Right kidney (tissue), 9 donors: Measurements from ENCODE around the gene APPBP2.
"Not testable (repeated sequence)": the region's sequence is repeated elsewhere in the genome, so short reads cannot be mapped to it uniquely, and the experiment has no call there.

ENCODE experiments used
- DNase-seq: peaks from one replicate; pipeline ENCODE4 v3.0.0-alpha.2; 2016
- long read RNA-seq, 8 donors: transcript quantifications; one replicate each; lab custom pipeline, GENCODE V29; 2026

The APPBP2 gene
- long read RNA-seq, donor 1, full-length matches to known transcripts = 5 of 5 reads
- long read RNA-seq, donor 1, partial matches to known transcripts = 0 of 5 reads
- long read RNA-seq, donor 1, other reads (novel, unspliced or antisense) = 0 of 5 reads
- long read RNA-seq, donor 2, full-length matches to known transcripts = 6 of 6 reads
- long read RNA-seq, donor 2, partial matches to known transcripts = 0 of 6 reads
- long read RNA-seq, donor 2, other reads (novel, unspliced or antisense) = 0 of 6 reads
- long read RNA-seq, donor 3, full-length matches to known transcripts = 8 of 8 reads
- long read RNA-seq, donor 3, partial matches to known transcripts = 0 of 8 reads
- long read RNA-seq, donor 3, other reads (novel, unspliced or antisense) = 0 of 8 reads
- long read RNA-seq, donor 4, full-length matches to known transcripts = 10 of 10 reads
- long read RNA-seq, donor 4, partial matches to known transcripts = 0 of 10 reads
- long read RNA-seq, donor 4, other reads (novel, unspliced or antisense) = 0 of 10 reads
- long read RNA-seq, donor 5, full-length matches to known transcripts = 6 of 6 reads
- long read RNA-seq, donor 5, partial matches to known transcripts = 0 of 6 reads
- long read RNA-seq, donor 5, other reads (novel, unspliced or antisense) = 0 of 6 reads
- long read RNA-seq, donor 6, full-length matches to known transcripts = 11 of 11 reads
- long read RNA-seq, donor 6, partial matches to known transcripts = 0 of 11 reads
- long read RNA-seq, donor 6, other reads (novel, unspliced or antisense) = 0 of 11 reads
- long read RNA-seq, donor 7 = 0 reads
- long read RNA-seq, donor 8, full-length matches to known transcripts = 4 of 4 reads
- long read RNA-seq, donor 8, partial matches to known transcripts = 0 of 4 reads
- long read RNA-seq, donor 8, other reads (novel, unspliced or antisense) = 0 of 4 reads

DNA sequence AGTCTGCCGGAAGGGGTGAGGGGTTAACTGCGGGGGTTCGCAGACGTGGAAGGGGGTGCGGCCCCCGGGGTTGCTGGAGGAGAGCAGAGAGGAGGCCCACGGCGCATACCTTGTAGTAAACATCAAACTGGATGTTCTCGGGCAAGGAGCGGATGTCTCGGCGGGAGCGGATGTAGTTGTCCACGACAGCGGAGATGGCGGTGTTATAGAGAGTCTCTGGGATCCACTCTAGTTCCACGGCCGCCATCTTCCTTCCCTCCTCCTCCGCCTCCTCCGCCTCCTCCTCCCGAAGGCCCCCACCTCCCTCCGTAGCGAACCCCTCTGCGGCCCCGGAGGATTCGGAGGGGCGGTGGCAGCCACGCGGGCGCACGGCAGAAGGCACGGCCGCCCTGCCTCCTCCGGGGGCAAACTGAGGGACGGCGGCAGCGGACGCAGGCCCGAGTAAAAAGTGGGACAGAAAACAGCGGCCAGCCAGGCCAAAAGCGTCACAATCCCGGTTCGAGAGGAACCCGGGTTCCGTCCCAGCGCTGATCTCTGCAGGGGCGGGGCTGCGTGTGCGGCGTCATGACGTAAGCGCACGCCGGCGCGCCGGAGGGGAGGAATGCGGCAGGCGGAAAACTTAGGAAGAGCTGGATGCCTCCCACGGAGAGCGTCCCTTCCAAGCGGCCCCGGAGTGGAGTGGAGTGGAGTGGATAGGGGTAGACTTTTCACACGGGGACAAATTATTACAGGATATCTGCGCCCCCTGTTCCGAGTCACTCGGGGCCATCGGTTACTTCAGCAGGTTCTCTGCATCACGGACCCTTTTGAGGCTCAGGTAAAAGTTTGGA lies at the start of gene APPBP2:
Gene APPBP2 (minus strand): TSS at position 558 of the 830 bp plus-strand sequence. CDS start 311 bp downstream, at position 247.
- peak; percentile 100 for DNase-seq

- no peak for DNase-seq
Measured at GRCh38 chr17:60573236-60574051, 47.4 kb upstream of the APPBP2 start.

- no peak for DNase-seq
Measured at GRCh38 chr17:60565233-60565632, 39.2 kb upstream of the APPBP2 start.

GRCh38 chr17:60563743-60564142 lies 37.7 kb upstream of the APPBP2 start:
- DNase-seq = no peak

GRCh38 chr17:60562421-60562820 lies 36.4 kb upstream of the APPBP2 start:
- DNase-seq = no peak

- DNase-seq = no peak
Measured at GRCh38 chr17:60560860-60561257, 34.8 kb upstream of the APPBP2 start.

GRCh38 chr17:60559995-60560859 lies 34.2 kb upstream of the APPBP2 start:
- no peak for DNase-seq

DNA sequence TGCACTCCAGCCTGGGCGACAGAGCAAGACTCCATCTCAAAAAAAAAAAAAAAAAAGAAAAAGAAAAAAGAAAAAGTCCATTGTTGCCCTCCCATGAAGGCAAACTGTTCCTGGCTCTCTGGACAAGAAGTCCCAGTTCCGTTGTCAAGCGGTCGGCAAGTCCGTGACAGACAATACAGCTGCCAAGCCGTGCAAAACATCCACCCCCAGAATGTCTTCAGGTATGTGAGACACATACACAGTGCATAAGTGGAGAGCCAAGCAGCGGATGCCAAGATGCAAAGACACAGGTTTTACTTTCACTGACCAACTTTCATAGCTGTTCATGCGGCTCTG lies 33.6 kb upstream of the APPBP2 start:
- DNase-seq = no peak

- no peak for DNase-seq
Measured at GRCh38 chr17:60557805-60558204, 31.8 kb upstream of the APPBP2 start.

- no peak for DNase-seq
Measured at GRCh38 chr17:60555786-60556185, 29.7 kb upstream of the APPBP2 start.

GRCh38 chr17:60554377-60554788 lies 28.3 kb upstream of the APPBP2 start:
- DNase-seq = no peak

- not testable (repeated sequence) for DNase-seq
Measured at GRCh38 chr17:60552255-60552654, 26.2 kb upstream of the APPBP2 start.

DNA sequence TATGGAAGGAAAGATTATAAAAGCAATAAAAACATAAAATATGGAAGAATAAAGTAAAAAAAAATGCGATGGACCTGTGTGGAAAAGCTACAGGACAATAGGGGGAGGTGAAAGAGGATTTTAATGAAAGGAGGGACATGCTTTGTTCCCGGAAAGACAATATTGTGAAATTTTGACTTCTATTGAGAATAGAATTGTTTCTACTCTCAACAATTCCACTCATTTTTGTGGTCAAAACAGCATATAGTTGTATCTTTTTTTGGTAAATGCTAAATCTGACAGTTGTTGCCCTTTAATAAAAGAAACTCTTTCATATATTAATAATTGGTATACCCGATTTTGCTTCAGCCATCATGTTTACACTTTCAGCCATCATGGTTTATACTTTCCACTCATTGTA lies 22.9 kb upstream of the APPBP2 start:
- DNase-seq = no peak

- DNase-seq = no peak
Measured at GRCh38 chr17:60545465-60546191, 19.6 kb upstream of the APPBP2 start.

- DNase-seq = no peak
Measured at GRCh38 chr17:60542071-60542470, 16.0 kb upstream of the APPBP2 start.

DNA sequence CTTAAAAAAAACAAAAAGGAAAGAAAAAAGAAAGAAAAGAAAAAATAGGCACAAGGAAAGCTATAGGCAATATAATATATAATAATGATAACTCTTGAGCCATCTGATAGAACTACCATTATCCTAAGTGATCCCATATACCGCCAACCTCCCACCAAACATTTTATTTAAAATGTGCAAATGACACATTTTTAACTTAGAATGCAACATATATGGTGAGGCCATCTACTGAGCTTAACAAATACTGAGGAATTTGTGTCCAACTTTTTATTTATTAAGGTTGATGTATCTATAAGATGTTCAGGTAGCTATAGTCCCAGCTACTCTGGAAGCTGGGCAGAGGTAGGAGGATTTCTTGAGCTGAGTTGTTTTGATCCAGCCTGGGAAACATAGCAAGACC lies 14.4 kb upstream of the APPBP2 start:
- no peak for DNase-seq

DNA sequence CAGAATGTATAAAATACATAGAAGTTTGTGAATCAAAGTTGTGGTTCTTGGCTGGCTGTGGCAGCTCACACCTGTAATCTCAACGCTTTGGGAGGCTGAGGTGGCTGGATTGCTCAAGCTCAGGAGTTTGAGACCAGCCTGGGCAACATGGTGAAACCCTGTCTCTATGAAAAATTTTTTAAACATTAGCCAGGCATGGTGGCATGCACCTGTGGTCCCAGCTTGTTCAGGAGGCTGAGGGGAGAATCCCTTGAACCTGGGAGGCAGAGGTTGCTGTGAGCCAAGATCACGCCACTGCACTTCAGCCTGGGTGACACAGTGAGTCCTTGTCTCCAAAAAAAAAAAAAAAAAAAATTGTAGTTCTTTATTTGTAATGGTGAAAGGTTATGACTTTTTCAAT lies 13.8 kb upstream of the APPBP2 start:
- DNase-seq = no peak

GRCh38 chr17:60538726-60539125 lies 12.7 kb upstream of the APPBP2 start:
- DNase-seq = no peak

- no peak for DNase-seq
Measured at GRCh38 chr17:60535382-60536279, 9.6 kb upstream of the APPBP2 start.
